Measurements from ENCODE around the gene ZBTB7C. TPM values are rescaled to one million over a fixed set of nuclear protein-coding genes. Genes with fewer than 3 reads are reported as not detected.

The ZBTB7C gene
- total RNA-seq, 1 donor from 2014 or later = 0.57 TPM

GRCh38 chr18:47997338-47997780, 411.8 kb downstream of the ZBTB7C start:
- H3K4me1 Mint-ChIP-seq (ENCODE audit: low read depth) = no peaks in the 10 kb centered on the region
- TF ChIP-seq CTCF (IDR thresholded peaks at IDR 0.05; ENCODE audit: unreplicated experiment) = peak; percentile 57
- DNase-seq (ENCODE audit: low spot score, unreplicated experiment) = no peak
- no peak overlapping the region for H3K4me3 Mint-ChIP-seq (ENCODE audit: low read depth)
- no peaks in the 10 kb centered on the region for H3K36me3 Mint-ChIP-seq (ENCODE audit: insufficient read depth)
- no peaks in the 10 kb centered on the region for H3K27me3 Mint-ChIP-seq
- H3K27ac Mint-ChIP-seq = no peak overlapping the region
- H3K9me3 Mint-ChIP-seq (ENCODE audit: low read depth) = peaks cover 6% of the 10 kb centered on the region

DNA sequence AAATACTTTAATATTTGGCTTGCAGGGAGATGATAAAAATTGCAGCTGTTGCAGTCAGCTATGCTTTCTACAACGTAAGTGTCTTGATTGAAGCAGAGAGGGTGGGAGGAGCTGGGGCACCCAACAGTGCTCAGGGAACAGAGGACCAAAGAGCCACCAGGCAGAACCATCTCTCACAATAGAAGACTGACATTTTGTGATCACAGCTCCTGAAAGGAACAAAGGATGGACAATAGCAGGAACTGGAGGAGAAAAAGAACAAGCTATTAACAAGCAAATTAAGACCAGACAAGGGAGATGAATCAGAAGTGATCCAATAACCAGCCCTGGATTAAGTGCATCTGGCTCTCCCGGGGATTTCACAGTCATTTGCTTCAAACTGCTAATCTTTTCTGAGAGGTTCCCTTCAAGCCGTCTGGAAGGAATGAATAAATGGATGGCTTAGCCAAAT, 413.1 kb downstream of the ZBTB7C start:
- no peak overlapping the region for H3K27ac Mint-ChIP-seq
- no peaks in the 10 kb centered on the region for H3K4me1 Mint-ChIP-seq (ENCODE audit: low read depth)
- peaks cover 6% of the 10 kb centered on the region for H3K9me3 Mint-ChIP-seq (ENCODE audit: low read depth)
- no peak for TF ChIP-seq CTCF (IDR thresholded peaks at IDR 0.05; ENCODE audit: unreplicated experiment)
- no peaks in the 10 kb centered on the region for H3K36me3 Mint-ChIP-seq (ENCODE audit: insufficient read depth)
- no peak overlapping the region for H3K4me3 Mint-ChIP-seq (ENCODE audit: low read depth)
- peaks cover 2% of the 10 kb centered on the region for H3K27me3 Mint-ChIP-seq
- no peak for DNase-seq (ENCODE audit: low spot score, unreplicated experiment)

GRCh38 chr18:47995654-47996053, 413.5 kb downstream of the ZBTB7C start:
- no peak overlapping the region for H3K27ac Mint-ChIP-seq
- no peak overlapping the region for H3K4me3 Mint-ChIP-seq (ENCODE audit: low read depth)
- H3K27me3 Mint-ChIP-seq = peaks cover 2% of the 10 kb centered on the region
- H3K36me3 Mint-ChIP-seq (ENCODE audit: insufficient read depth) = no peaks in the 10 kb centered on the region
- TF ChIP-seq CTCF (IDR thresholded peaks at IDR 0.05; ENCODE audit: unreplicated experiment) = no peak
- H3K9me3 Mint-ChIP-seq (ENCODE audit: low read depth) = peaks cover 6% of the 10 kb centered on the region
- no peak for DNase-seq (ENCODE audit: low spot score, unreplicated experiment)
- no peaks in the 10 kb centered on the region for H3K4me1 Mint-ChIP-seq (ENCODE audit: low read depth)

- no peak for TF ChIP-seq CTCF (IDR thresholded peaks at IDR 0.05; ENCODE audit: unreplicated experiment)
- no peaks in the 10 kb centered on the region for H3K36me3 Mint-ChIP-seq (ENCODE audit: insufficient read depth)
- no peak overlapping the region for H3K27ac Mint-ChIP-seq
- no peak for DNase-seq (ENCODE audit: low spot score, unreplicated experiment)
- H3K27me3 Mint-ChIP-seq = peaks cover 2% of the 10 kb centered on the region
- no peak overlapping the region for H3K4me3 Mint-ChIP-seq (ENCODE audit: low read depth)
- peaks cover 6% of the 10 kb centered on the region for H3K9me3 Mint-ChIP-seq (ENCODE audit: low read depth)
- no peaks in the 10 kb centered on the region for H3K4me1 Mint-ChIP-seq (ENCODE audit: low read depth)
Observed at GRCh38 chr18:47993409-47993808, 415.8 kb downstream of the ZBTB7C start.

- Mint-ChIP-seq H3K4me3 (ENCODE audit: low read depth) (no peak overlapping the region), H3K36me3 (ENCODE audit: insufficient read depth) (no peaks in the 10 kb centered on the region), H3K27ac (no peak overlapping the region), H3K4me1 (ENCODE audit: low read depth) (no peaks in the 10 kb centered on the region), H3K9me3 (ENCODE audit: low read depth) (peaks cover 6% of the 10 kb centered on the region), H3K27me3 (peaks cover 2% of the 10 kb centered on the region)
- no peak for DNase-seq (ENCODE audit: low spot score, unreplicated experiment)
- no peak for TF ChIP-seq CTCF (IDR thresholded peaks at IDR 0.05; ENCODE audit: unreplicated experiment)
Observed at GRCh38 chr18:47992976-47993375, 416.2 kb downstream of the ZBTB7C start.

Data from progenitor cell of endocrine pancreas (in vitro differentiated cells).